SH-SY5Y (cell line): ENCODE measurements around the gene DOP1A.

Source experiments
- GATA2 ChIP-seq: IDR thresholded peaks from 2 replicates; pipeline ENCODE4 v1.6.1; 2011; ENCODE audit warnings: mild to moderate bottlenecking, low read depth, low read length
- GATA3 ChIP-seq: IDR thresholded peaks from 2 replicates; pipeline ENCODE4 v1.6.1; 2011; ENCODE audit warnings: low read depth, mild to moderate bottlenecking, low read length, moderate library complexity

Gene DOP1A

GRCh38 chr6:83067448-83068439 is at the start of gene DOP1A:
DOP1A (plus strand) TSS chr6:83067671; CDS start chr6:83096978, 29,307 bp downstream.
- no peak for TF ChIP-seq GATA3
- TF ChIP-seq GATA2 = no peak

GRCh38 chr6:83019741-83020140 is 47.7 kb upstream of the DOP1A start:
- no peak for TF ChIP-seq GATA3
- no peak for TF ChIP-seq GATA2

- TF ChIP-seq GATA2 (no peak), GATA3 (no peak)
Measured at GRCh38 chr6:83031689-83032088, 35.8 kb upstream of the DOP1A start.

GRCh38 chr6:83038246-83038645 is 29.2 kb upstream of the DOP1A start:
- TF ChIP-seq GATA3 (no peak), GATA2 (no peak)

- no peak for TF ChIP-seq GATA3
- no peak for TF ChIP-seq GATA2
Measured at GRCh38 chr6:83042467-83043053, 24.9 kb upstream of the DOP1A start.

- TF ChIP-seq GATA2 = peak; percentile 21; the same call in 1 of the 2 replicates
- no peak; the same call in 1 of the 2 replicates for TF ChIP-seq GATA3
Measured at GRCh38 chr6:83044091-83044768, 23.2 kb upstream of the DOP1A start.

- TF ChIP-seq GATA3 (no peak), GATA2 (no peak)
Measured at GRCh38 chr6:83047065-83047754, 20.3 kb upstream of the DOP1A start.

- TF ChIP-seq GATA2 (no peak), GATA3 (no peak)
Measured at GRCh38 chr6:83051377-83052172, 15.9 kb upstream of the DOP1A start.

- TF ChIP-seq GATA3 = no peak
- peak; percentile 45; the same call in 1 of the 2 replicates for TF ChIP-seq GATA2
Measured at GRCh38 chr6:83053678-83054077, 13.8 kb upstream of the DOP1A start.

GRCh38 chr6:83055366-83055964 is 12.0 kb upstream of the DOP1A start:
- TF ChIP-seq GATA3 (no peak), GATA2 (no peak)

GRCh38 chr6:83057705-83058321 is 9.7 kb upstream of the DOP1A start:
- TF ChIP-seq GATA3 (no peak), GATA2 (no peak)

GRCh38 chr6:83061190-83061589 is 6.3 kb upstream of the DOP1A start:
- TF ChIP-seq GATA3 (no peak), GATA2 (no peak)
